HG03280 (cell line): Measurements from ENCODE around the gene ABCB6.
"Not testable (repeated sequence)": the region's sequence is repeated elsewhere in the genome, so short reads cannot be mapped to it uniquely, and the experiment has no call there.

Experiments used
- ATAC-seq: cut with Tn5 transposase; IDR thresholded peaks from one replicate; pipeline ENCODE4 v1.9.1; 2021; ENCODE audit warnings: mild to moderate bottlenecking, moderate library complexity; ENCODE audit not compliant: unreplicated experiment

ABCB6 gene

GRCh38 chr2:219218732-219219701 is at the start of gene ABCB6:
ABCB6 (minus strand) TSS chr2:219218958; CDS start chr2:219218673, 285 bp downstream.
- peak; percentile 83 for ATAC-seq

- no peak for ATAC-seq
Measured at GRCh38 chr2:219268294-219268693, 49.5 kb upstream of the ABCB6 start.

DNA sequence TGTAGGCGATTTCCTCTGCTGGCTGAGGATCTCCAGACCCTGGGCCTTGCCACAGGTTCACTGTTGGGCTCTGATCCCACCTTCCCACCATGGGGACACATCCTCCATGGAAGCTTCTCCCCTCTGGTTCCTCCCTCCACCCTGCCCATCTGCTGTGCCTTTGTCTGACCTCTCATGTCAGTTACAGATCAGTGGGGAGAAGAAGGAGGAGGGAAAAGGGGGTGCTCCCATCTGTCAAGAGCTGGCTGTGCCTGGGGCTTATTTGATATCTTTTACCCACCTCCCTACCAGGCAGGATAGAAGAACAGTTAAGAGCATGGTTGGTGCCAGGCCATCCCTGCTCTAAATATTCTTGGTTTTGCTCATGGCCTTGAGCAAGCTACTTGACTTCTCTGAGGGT is 48.1 kb upstream of the ABCB6 start:
- ATAC-seq: no peak

GRCh38 chr2:219266232-219266631 is 47.5 kb upstream of the ABCB6 start:
- no peak for ATAC-seq

GRCh38 chr2:219261024-219261855 is 42.5 kb upstream of the ABCB6 start:
- ATAC-seq: no peak

- ATAC-seq: not testable (repeated sequence)
Measured at GRCh38 chr2:219258942-219259341, 40.2 kb upstream of the ABCB6 start.

GRCh38 chr2:219254590-219255201 is 35.9 kb upstream of the ABCB6 start:
- peak; percentile 20 for ATAC-seq

DNA sequence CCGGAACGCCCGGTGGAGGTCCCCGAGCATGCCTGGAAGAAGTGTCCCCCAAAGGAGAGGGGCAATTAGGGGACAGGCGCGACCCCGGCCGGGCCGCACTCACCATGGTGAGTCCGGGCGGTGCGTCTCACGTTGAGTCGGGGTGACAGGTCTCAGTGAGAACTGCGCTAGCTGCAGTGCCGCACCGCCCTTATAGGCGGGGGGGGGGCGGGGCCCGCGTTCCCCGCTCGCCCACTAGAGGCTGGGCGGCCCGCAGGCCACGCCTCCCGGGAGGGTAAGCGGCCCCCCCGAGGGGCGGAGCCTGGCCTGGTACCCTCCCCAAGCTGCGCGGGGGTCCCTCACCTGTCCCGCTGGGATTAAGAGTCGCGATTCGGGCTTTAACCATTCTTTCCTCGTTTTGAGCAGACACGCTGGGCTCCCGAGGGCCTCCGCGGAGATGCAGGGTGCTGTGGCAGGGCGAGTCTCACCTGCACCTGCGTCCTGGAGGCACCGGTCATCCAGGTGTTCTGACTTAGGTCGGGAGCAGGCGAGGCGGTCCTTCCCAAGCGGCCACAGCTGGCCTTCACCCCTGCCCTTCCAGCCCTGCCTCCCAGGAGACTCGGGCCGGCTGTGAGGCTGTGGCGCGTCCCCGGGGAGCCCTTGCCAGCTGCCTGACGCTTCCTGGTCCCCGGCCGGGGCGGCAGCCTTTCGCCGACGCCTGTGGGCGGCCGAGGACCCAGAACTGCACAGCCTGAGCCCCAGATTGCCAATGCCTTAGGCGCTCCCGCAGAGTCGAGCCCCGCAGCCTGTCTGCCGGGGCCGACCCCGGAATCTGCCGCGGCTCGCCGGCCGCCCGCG is 35.2 kb upstream of the ABCB6 start, which contains the start of gene TUBA4A:
Gene TUBA4A, minus strand, starts transcription at position 166 of the 837 bp plus-strand sequence. Its CDS starts 60 bp downstream, at position 106.
- peak; percentile 71 for ATAC-seq

- peak; percentile 24 for ATAC-seq
Measured at GRCh38 chr2:219252900-219253752, 34.4 kb upstream of the ABCB6 start, which contains the start of gene TUBA4B. TUBA4B (plus strand) TSS chr2:219253243; CDS start chr2:219253408, 165 bp downstream.

GRCh38 chr2:219252570-219252899 is 33.8 kb upstream of the ABCB6 start:
- no peak for ATAC-seq

GRCh38 chr2:219252084-219252483 is 33.3 kb upstream of the ABCB6 start:
- ATAC-seq: no peak

- ATAC-seq: no peak
Measured at GRCh38 chr2:219251656-219252055, 32.9 kb upstream of the ABCB6 start.

- no peak for ATAC-seq
Measured at GRCh38 chr2:219250049-219250781, 31.5 kb upstream of the ABCB6 start.

DNA sequence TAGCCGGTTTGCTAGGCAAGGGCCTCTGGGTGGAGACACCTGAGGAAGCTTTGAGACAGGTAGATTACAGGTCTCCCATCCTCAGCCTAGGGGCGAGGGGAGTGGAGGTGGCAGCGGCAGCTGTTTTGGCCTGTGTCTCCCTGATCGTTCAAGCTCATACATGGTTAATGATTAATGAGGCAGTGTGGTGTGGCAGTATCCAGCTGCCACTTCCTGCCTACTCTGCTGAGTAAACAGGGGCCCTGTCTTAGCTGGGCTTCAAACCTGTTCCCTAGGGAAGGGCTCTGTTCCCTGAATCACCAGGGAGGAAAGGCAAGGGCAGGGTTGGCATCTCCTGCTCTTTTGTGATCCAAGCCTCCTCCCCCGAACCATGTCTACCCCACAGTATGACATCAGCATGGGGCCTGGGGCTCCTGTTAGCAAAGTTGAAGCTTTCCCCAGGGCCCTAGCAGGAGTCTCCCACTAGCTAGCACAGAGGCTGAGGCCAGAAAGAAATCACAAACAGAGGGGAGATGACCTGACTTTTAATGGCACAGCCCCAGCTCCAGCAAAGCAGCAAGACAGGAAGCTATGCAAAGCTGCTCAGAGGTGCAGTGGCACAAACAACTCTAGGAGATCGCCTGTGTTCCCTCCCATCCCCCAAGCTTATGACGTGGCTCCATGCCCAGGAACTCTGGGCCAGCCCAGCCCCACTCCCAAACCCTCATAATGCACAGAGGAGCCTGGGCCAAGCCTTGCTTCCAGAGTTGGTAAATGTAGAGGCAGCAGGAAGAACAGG is 30.6 kb upstream of the ABCB6 start:
- ATAC-seq: no peak

GRCh38 chr2:219248845-219249202 is 30.1 kb upstream of the ABCB6 start:
- no peak for ATAC-seq

- ATAC-seq: no peak
Measured at GRCh38 chr2:219247678-219248642, 29.2 kb upstream of the ABCB6 start.

- ATAC-seq: no peak
Measured at GRCh38 chr2:219246559-219246958, 27.8 kb upstream of the ABCB6 start.
